Uterus (tissue), 4 donors: ENCODE data around the gene KLHDC8B. TPM values are rescaled to one million over a fixed set of nuclear protein-coding genes. Genes with fewer than 3 reads are reported as not detected.

Experiments
- DNase-seq, 2 donors: peaks; one replicate each; pipeline ENCODE4 v3.0.0-alpha.2; 2019 to 2020
- H3K27ac ChIP-seq, 2 donors: fragments of 200-600 bp; sonication (generic); 1 replicate in 1 of 2; 2 replicates in 1 of 2; pipeline ENCODE4 v1.5.1; 2016 to 2018
- H3K27me3 ChIP-seq, 2 donors: fragments of 200-600 bp; sonication (generic); one replicate each; pipeline ENCODE4 v1.5.1; 2018 to 2019; ENCODE audit warnings: control low read depth in 1 of 2
- H3K36me3 ChIP-seq, 2 donors: fragments of 200-600 bp; sonication (generic); one replicate each; pipeline ENCODE4 v1.5.1; 2019; ENCODE audit warnings: control low read depth in 1 of 2
- H3K4me1 ChIP-seq, 2 donors: fragments of 200-600 bp; sonication (generic); one replicate each; pipeline ENCODE4 v1.5.1; 2018 to 2019; ENCODE audit warnings: control low read depth in 1 of 2
- H3K4me3 ChIP-seq, 2 donors: fragments of 200-600 bp; sonication (generic); 1 replicate in 1 of 2; 2 replicates in 1 of 2; pipeline ENCODE4 v1.5.1; 2018 to 2019; ENCODE audit warnings: mild to moderate bottlenecking in 1 of 2
- H3K9me3 ChIP-seq, 2 donors: fragments of 200-600 bp; sonication (generic); one replicate each; pipeline ENCODE4 v1.5.1; 2019; ENCODE audit warnings: control low read depth in 1 of 2
- CTCF ChIP-seq, 4 experiments: fragments of 200-600 bp in 2 of 4; fragments of 450-650 bp in 2 of 4; sonication (generic) in 2 of 4; IDR thresholded peaks; one replicate each; pipeline ENCODE4 v1.5.1; 2016 to 2019; ENCODE audit warnings: antibody characterized with exemption in 4 of 4, mild to moderate bottlenecking in 2 of 4, moderate library complexity in 1 of 4
- POLR2A ChIP-seq, 2 donors: fragments of 450-650 bp; IDR thresholded peaks; one replicate each; pipeline ENCODE4 v1.6.1; 2016; ENCODE audit warnings: antibody characterized with exemption in 2 of 2, mild to moderate bottlenecking in 1 of 2, moderate library complexity in 1 of 2
- intact Hi-C: fragments of 100-400 bp; cut with DNase I; formaldehyde crosslinking; loops from one replicate; pipeline ENCODE4 v1.15.1; 2023; ENCODE audit warnings: low total_unique reads
- total RNA-seq, 4 donors: library from RNA; depleted of rRNA in 3 of 4; stranded (reverse); fragments of >200 nt in 3 of 4; gene quantifications; one replicate each; pipeline versions ENCODE4 v1.1.0 to v1.2.4, GENCODE V29; 2014 to 2023
- donor health status: DM: yes; HTN: yes; CAD: no.

Gene KLHDC8B
- total RNA-seq, 4 donors from 2014 or later: 7.7 to 67.6 (median 39.4) TPM

- no peak overlapping the region for H3K27ac ChIP-seq
- TF ChIP-seq POLR2A (IDR thresholded peaks at IDR 0.05) (no peak), CTCF (IDR thresholded peaks at IDR 0.05) (no peak)
These were observed 10.0 kb downstream of the KLHDC8B start for GRCh38 chr3:49181351-49181750.

GRCh38 chr3:49182682-49183081 is 11.3 kb downstream of the KLHDC8B start:
- intact Hi-C loops: no loop called here
- H3K27me3 ChIP-seq: no peaks in the 10 kb centered on the region
- H3K36me3 ChIP-seq: no peaks in the 10 kb centered on the region
- TF ChIP-seq CTCF (IDR thresholded peaks at IDR 0.05) (no peak), POLR2A (IDR thresholded peaks at IDR 0.05) (no peak)
- no peak for DNase-seq
- no peaks in the 10 kb centered on the region for H3K9me3 ChIP-seq
- H3K4me1 ChIP-seq: no peaks in the 10 kb centered on the region
- H3K4me3 ChIP-seq: no peak overlapping the region
- no peak overlapping the region for H3K27ac ChIP-seq

More at GRCh38 chr3:49181351-49181750, 10.0 kb downstream of the KLHDC8B start:
- intact Hi-C loops: no loop called here
- Histone ChIP-seq H3K4me3 (no peak overlapping the region), H3K4me1 (no peaks in the 10 kb centered on the region), H3K9me3 (no peaks in the 10 kb centered on the region), H3K27me3 (no peaks in the 10 kb centered on the region), H3K36me3 (no peaks in the 10 kb centered on the region)
- no peak for DNase-seq

- intact Hi-C loops: no loop called here
- TF ChIP-seq CTCF (IDR thresholded peaks at IDR 0.05) (no peak), POLR2A (IDR thresholded peaks at IDR 0.05) (no peak)
- no peaks in the 10 kb centered on the region for H3K9me3 ChIP-seq
These were observed 12.5 kb downstream of the KLHDC8B start for GRCh38 chr3:49183873-49184272.

GRCh38 chr3:49191741-49192140 is 20.3 kb downstream of the KLHDC8B start:
- no peak for DNase-seq
- Histone ChIP-seq H3K27ac (no peak overlapping the region), H3K27me3 (no peaks in the 10 kb centered on the region), H3K4me3 (no peak overlapping the region), H3K36me3 (no peaks in the 10 kb centered on the region), H3K9me3 (no peaks in the 10 kb centered on the region), H3K4me1 (no peaks in the 10 kb centered on the region)
- intact Hi-C loops: no loop called here
- TF ChIP-seq CTCF (IDR thresholded peaks at IDR 0.05) (no peak), POLR2A (IDR thresholded peaks at IDR 0.05) (no peak)

More at GRCh38 chr3:49183873-49184272, 12.5 kb downstream of the KLHDC8B start:
- no peak overlapping the region for H3K27ac ChIP-seq
- H3K36me3 ChIP-seq: no peaks in the 10 kb centered on the region
- no peak overlapping the region for H3K4me3 ChIP-seq
- no peaks in the 10 kb centered on the region for H3K27me3 ChIP-seq
- H3K4me1 ChIP-seq: no peaks in the 10 kb centered on the region
- no peak for DNase-seq

GRCh38 chr3:49198161-49198560 is 26.8 kb downstream of the KLHDC8B start:
- no peak for DNase-seq
- no peak overlapping the region for H3K4me3 ChIP-seq
- no peaks in the 10 kb centered on the region for H3K9me3 ChIP-seq
- no peak for TF ChIP-seq CTCF (IDR thresholded peaks at IDR 0.05)
- no peak for TF ChIP-seq POLR2A (IDR thresholded peaks at IDR 0.05)
- H3K27ac ChIP-seq: no peak overlapping the region
- H3K36me3 ChIP-seq: no peaks in the 10 kb centered on the region
- no peaks in the 10 kb centered on the region for H3K4me1 ChIP-seq
- H3K27me3 ChIP-seq: no peaks in the 10 kb centered on the region
- intact Hi-C loops: no loop called here
